Loucy (cell line): Measurements from ENCODE around the gene TRMT11.

Source experiments
- EZH2phosphoT487 ChIP-seq: fragments of 200-600 bp; IDR thresholded peaks from 2 replicates; pipeline ENCODE4 v1.6.1; 2018; ENCODE audit warnings: antibody characterized with exemption, mild to moderate bottlenecking, moderate library complexity, borderline replicate concordance
- TF ChIP-seq, protein P1 (sequence below): fragments of 200-600 bp; sonication (generic); conservative IDR thresholded peaks from 2 replicates; pipeline ENCODE4 v1.5.1; 2014; ENCODE audit warnings: mild to moderate bottlenecking, antibody characterized with exemption, low read length

- TF ChIP-seq EZH2phosphoT487, result no peak
- TF ChIP-seq, protein P1, sequence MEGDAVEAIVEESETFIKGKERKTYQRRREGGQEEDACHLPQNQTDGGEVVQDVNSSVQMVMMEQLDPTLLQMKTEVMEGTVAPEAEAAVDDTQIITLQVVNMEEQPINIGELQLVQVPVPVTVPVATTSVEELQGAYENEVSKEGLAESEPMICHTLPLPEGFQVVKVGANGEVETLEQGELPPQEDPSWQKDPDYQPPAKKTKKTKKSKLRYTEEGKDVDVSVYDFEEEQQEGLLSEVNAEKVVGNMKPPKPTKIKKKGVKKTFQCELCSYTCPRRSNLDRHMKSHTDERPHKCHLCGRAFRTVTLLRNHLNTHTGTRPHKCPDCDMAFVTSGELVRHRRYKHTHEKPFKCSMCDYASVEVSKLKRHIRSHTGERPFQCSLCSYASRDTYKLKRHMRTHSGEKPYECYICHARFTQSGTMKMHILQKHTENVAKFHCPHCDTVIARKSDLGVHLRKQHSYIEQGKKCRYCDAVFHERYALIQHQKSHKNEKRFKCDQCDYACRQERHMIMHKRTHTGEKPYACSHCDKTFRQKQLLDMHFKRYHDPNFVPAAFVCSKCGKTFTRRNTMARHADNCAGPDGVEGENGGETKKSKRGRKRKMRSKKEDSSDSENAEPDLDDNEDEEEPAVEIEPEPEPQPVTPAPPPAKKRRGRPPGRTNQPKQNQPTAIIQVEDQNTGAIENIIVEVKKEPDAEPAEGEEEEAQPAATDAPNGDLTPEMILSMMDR, result no peak
Observed at GRCh38 chr6:126064257-126064747, 78.0 kb downstream of the TRMT11 start.
